Common myeloid progenitor, CD34-positive (primary cell): Measurements from ENCODE around the gene RASAL2.

Source experiments
- CTCF ChIA-PET: fragments of 350-600 bp; sonication (Branson Sonifier 250); formaldehyde crosslinking; loops from one replicate; lab custom pipeline; 2021; ENCODE audit warnings: antibody characterized with exemption; lab: Charles Lee
- POLR2A ChIA-PET: fragments of 350-600 bp; sonication (Branson Sonifier 250); formaldehyde crosslinking; loops from one replicate; lab custom pipeline; 2021; ENCODE audit warnings: antibody characterized with exemption; lab: Charles Lee
- DNase-seq, 3 donors: peaks; one replicate each; pipeline versions ENCODE4 v3.0.0 to v3.0.0-alpha.2; 2013
- H3K27ac ChIP-seq, 2 experiments: 1 replicate in 1 of 2; 2 replicates in 1 of 2; pipeline ENCODE4 v1.7.0; 2013; ENCODE audit warnings: inconsistent platforms in 2 of 2, low read length in 2 of 2, mild to moderate bottlenecking in 2 of 2, low read depth in 1 of 2, moderate library complexity in 1 of 2; ENCODE audit not compliant: severe bottlenecking in 2 of 2, insufficient read depth in 1 of 2, poor library complexity in 1 of 2
- H3K27me3 ChIP-seq, 5 experiments: replicated peaks in 2 of 5; 1 replicate in 3 of 5; 2 replicates in 2 of 5; pipeline versions ENCODE4 v1.6.1 to v1.7.0; 2013; ENCODE audit warnings: low read length in 4 of 5, mild to moderate bottlenecking in 2 of 5, moderate library complexity in 2 of 5, inconsistent platforms in 1 of 5; ENCODE audit not compliant: insufficient read depth in 5 of 5, control insufficient read depth in 4 of 5
- H3K36me3 ChIP-seq, 4 experiments: 1 replicate in 2 of 4; 2 replicates in 2 of 4; pipeline versions ENCODE4 v1.6.1 to v1.7.0; 2013; ENCODE audit warnings: low read length in 3 of 4, control low read depth in 1 of 4, mild to moderate bottlenecking in 1 of 4; ENCODE audit not compliant: control insufficient read depth in 4 of 4, insufficient read depth in 4 of 4
- H3K4me1 ChIP-seq, 4 experiments: 1 replicate in 3 of 4; 2 replicates in 1 of 4; pipeline versions ENCODE4 v1.6.1 to v1.7.1; 2013; ENCODE audit warnings: low read length in 3 of 4, mild to moderate bottlenecking in 3 of 4, control low read depth in 1 of 4, inconsistent platforms in 1 of 4, moderate library complexity in 1 of 4; ENCODE audit not compliant: control insufficient read depth in 4 of 4, insufficient read depth in 4 of 4; ENCODE audit errors: control extremely low read depth in 1 of 4
- H3K4me3 ChIP-seq, 7 experiments: 1 replicate in 4 of 7; 2 replicates in 3 of 7; pipeline versions ENCODE4 v1.5.1 to v1.7.0; 2013; ENCODE audit warnings: mild to moderate bottlenecking in 7 of 7, low read length in 6 of 7, moderate library complexity in 6 of 7, inconsistent platforms in 2 of 7, low read depth in 2 of 7, control low read depth in 1 of 7; ENCODE audit not compliant: insufficient read depth in 4 of 7, control insufficient read depth in 1 of 7; ENCODE audit errors: extremely low read depth in 1 of 7
- H3K9me3 ChIP-seq, 5 experiments: 1 replicate in 4 of 5; 2 replicates in 1 of 5; pipeline versions ENCODE4 v1.6.1 to v1.7.1; 2013; ENCODE audit warnings: low read length in 4 of 5, mild to moderate bottlenecking in 2 of 5, inconsistent platforms in 1 of 5, low read depth in 1 of 5, moderate library complexity in 1 of 5; ENCODE audit not compliant: control insufficient read depth in 4 of 5, insufficient read depth in 2 of 5; ENCODE audit errors: control extremely low read depth in 1 of 5
- WGBS: methylation state at CpG from one replicate; pipeline ENCODE4 v1.1.5; 2013; ENCODE audit not compliant: insufficient coverage; 5-methylcytosine and 5-hydroxymethylcytosine counted together

RASAL2 gene

DNA sequence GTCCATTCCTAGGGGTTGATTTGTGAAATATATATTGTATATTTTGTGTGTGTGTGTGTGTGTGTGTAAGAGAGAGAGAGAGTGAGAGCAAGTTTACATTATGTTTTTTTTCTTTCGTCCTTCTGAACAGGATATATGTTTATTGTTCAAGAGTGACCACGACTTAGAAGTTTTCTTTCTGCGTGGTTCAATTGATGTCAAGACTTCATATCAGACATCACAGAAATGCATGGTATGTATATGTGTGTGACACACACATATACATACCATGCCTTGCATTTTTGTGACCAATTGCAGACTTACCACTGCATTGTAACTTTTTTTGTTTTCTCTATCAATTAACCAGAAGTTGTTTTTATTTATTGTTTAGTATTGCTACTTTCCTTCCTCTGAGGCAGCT is 2.5 kb downstream of the RASAL2 start:
- Histone ChIP-seq H3K27ac (no peak overlapping the region), H3K4me1 (peaks cover 11 to 33% (median 24%) of the 10 kb centered on the region in 4 experiments), H3K9me3 (no peaks in the 10 kb centered on the region), H3K4me3 (no peak overlapping the region), H3K36me3 (no peaks in the 10 kb centered on the region), H3K27me3 (peaks cover 0 to 4% (median 2%) of the 10 kb centered on the region in 5 experiments)
- CTCF ChIA-PET: interaction anchor here (0.6 to 1.7 kb wide), 3 partner anchors 10 to 92 kb away, joined by 3 to 5 read pairs (median 3); no protein-coding TSS in a partner anchor
- POLR2A ChIA-PET: interaction anchor here (0.5 to 0.6 kb wide), 2 partner anchors 20 to 84 kb away, joined by 3 read pairs; no protein-coding TSS in a partner anchor
- DNase-seq: no peak
- WGBS: no CpG with 5 or more reads among the region's 3 CpGs

GRCh38 chr1:178098262-178098661 is 4.4 kb downstream of the RASAL2 start:
- no peak overlapping the region for H3K4me3 ChIP-seq
- DNase-seq: no peak
- H3K36me3 ChIP-seq: no peaks in the 10 kb centered on the region
- 80% methylated on average over 1 of the region's 3 CpGs for WGBS
- H3K4me1 ChIP-seq: peaks cover 8 to 23% (median 16%) of the 10 kb centered on the region in 4 experiments
- ChIA-PET POLR2A (no interaction called here), CTCF (interaction anchor here (0.9 to 1.1 kb wide), 3 partner anchors 62 to 90 kb away, joined by 4 to 5 read pairs (median 4); no protein-coding TSS in a partner anchor)
- H3K27me3 ChIP-seq: peaks cover 0 to 4% (median 2%) of the 10 kb centered on the region in 5 experiments
- H3K9me3 ChIP-seq: no peaks in the 10 kb centered on the region
- no peak overlapping the region for H3K27ac ChIP-seq

- no peak for DNase-seq
- CTCF ChIA-PET: interaction anchor here (1.1 to 1.4 kb wide), 2 partner anchors 16 to 69 kb away, joined by 3 to 4 read pairs; no protein-coding TSS in a partner anchor
- H3K4me3 ChIP-seq: no peak overlapping the region
- H3K9me3 ChIP-seq: no peaks in the 10 kb centered on the region
- POLR2A ChIA-PET: interaction anchor here (1.2 kb wide), 1 partner anchor 64 kb away, joined by 3 read pairs; no protein-coding TSS in a partner anchor
- H3K27ac ChIP-seq: no peak overlapping the region
- WGBS: no CpG with 5 or more reads among the region's 2 CpGs
- no peaks in the 10 kb centered on the region for H3K36me3 ChIP-seq
- peaks cover 0 to 14% (median 5%) of the 10 kb centered on the region in 4 experiments for H3K4me1 ChIP-seq
- H3K27me3 ChIP-seq: no peaks in the 10 kb centered on the region
Observed at GRCh38 chr1:178101266-178101630, 7.3 kb downstream of the RASAL2 start.

- Histone ChIP-seq H3K27me3 (no peaks in the 10 kb centered on the region), H3K36me3 (no peaks in the 10 kb centered on the region), H3K9me3 (no peaks in the 10 kb centered on the region), H3K4me1 (peaks cover 0 to 14% (median 5%) of the 10 kb centered on the region in 4 experiments), H3K4me3 (no peak overlapping the region), H3K27ac (no peak overlapping the region)
- POLR2A ChIA-PET: interaction anchor here (1.2 kb wide), 1 partner anchor 64 kb away, joined by 3 read pairs; no protein-coding TSS in a partner anchor
- no CpG with 5 or more reads among the region's 1 CpG for WGBS
- CTCF ChIA-PET: interaction anchor here (1.4 kb wide), 1 partner anchor 16 kb away, joined by 4 read pairs; no protein-coding TSS in a partner anchor
- DNase-seq: no peak
Observed at GRCh38 chr1:178101654-178102053, 7.8 kb downstream of the RASAL2 start.

GRCh38 chr1:178102218-178102617 is 8.3 kb downstream of the RASAL2 start:
- 100% methylated on average over 2 of the region's 4 CpGs for WGBS

DNA sequence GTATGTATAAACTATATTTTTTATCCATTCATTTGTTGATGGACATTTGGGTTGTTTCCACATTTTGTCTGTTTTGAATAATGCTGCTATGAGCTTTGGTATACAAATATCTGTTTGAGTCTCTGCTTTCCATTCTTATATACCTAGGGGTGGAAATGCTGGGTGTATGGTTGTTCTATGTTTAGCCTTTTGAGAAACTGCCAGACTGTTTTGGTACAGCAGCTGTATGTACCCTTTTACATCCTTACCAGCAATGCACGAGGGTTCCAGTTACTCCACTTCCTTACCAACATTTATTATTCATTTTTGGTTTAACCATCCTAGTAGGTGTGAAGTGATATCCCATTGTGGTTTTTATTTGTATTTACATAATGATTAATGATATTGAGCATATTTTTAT is 13.9 kb downstream of the RASAL2 start:
- Histone ChIP-seq H3K36me3 (no peaks in the 10 kb centered on the region), H3K4me3 (no peak overlapping the region), H3K4me1 (no peaks in the 10 kb centered on the region), H3K27ac (no peak overlapping the region), H3K27me3 (no peaks in the 10 kb centered on the region), H3K9me3 (no peaks in the 10 kb centered on the region)
- WGBS: no CpG with 5 or more reads among the region's 1 CpG
- ChIA-PET CTCF (no interaction called here), POLR2A (no interaction called here)
- DNase-seq: no peak

More at GRCh38 chr1:178102218-178102617, 8.3 kb downstream of the RASAL2 start:
- ChIA-PET POLR2A (interaction anchor here (1.2 kb wide), 1 partner anchor 65 kb away, joined by 3 read pairs; no protein-coding TSS in a partner anchor), CTCF (interaction anchor here (1.4 kb wide), 1 partner anchor 17 kb away, joined by 4 read pairs; no protein-coding TSS in a partner anchor)
- Histone ChIP-seq H3K36me3 (no peaks in the 10 kb centered on the region), H3K9me3 (no peaks in the 10 kb centered on the region), H3K4me1 (peaks cover 0 to 14% (median 5%) of the 10 kb centered on the region in 4 experiments), H3K4me3 (no peak overlapping the region), H3K27me3 (no peaks in the 10 kb centered on the region), H3K27ac (no peak overlapping the region)
- no peak for DNase-seq
